ENCODE measurements around the gene FOXK2. TPM values are rescaled to one million over a fixed set of nuclear protein-coding genes. Genes with fewer than 3 reads are reported as not detected.
A peak's percentile ranks its signal among the peaks of the same experiment; 100 is the strongest.

The FOXK2 gene
- polyA plus RNA-seq (2013, experiment 1 of 2; ENCODE audit: insufficient read length): 35.5 TPM
- 34.0 TPM for polyA plus RNA-seq (2013, experiment 2 of 2; ENCODE audit: insufficient read length)

GRCh38 chr17:82518826-82519810 lies at the start of gene FOXK2:
Gene FOXK2 (plus strand): TSS chr17:82519732. CDS start chr17:82519889, 157 bp downstream.
- DNase-seq: peak; percentile 97

DNA sequence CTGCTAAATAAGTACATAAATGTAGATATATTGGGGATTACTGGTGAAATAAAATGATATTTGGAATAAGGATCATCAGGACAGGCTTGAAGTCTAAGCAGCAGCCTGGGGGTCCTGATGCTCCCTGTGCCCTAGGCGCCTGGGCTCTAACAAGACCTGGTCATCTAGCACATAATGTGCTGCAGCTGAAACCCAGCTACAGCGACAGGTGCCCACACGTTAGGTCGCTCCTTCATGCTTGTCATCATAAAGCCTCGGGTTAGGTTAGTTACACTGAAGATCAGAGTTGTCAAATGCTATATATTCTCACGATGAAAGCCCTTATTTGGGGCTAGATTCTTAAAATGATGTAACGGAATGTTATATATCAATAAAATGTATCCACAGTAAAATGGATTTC lies 49.5 kb upstream of the FOXK2 start:
- no peak for DNase-seq

DNA sequence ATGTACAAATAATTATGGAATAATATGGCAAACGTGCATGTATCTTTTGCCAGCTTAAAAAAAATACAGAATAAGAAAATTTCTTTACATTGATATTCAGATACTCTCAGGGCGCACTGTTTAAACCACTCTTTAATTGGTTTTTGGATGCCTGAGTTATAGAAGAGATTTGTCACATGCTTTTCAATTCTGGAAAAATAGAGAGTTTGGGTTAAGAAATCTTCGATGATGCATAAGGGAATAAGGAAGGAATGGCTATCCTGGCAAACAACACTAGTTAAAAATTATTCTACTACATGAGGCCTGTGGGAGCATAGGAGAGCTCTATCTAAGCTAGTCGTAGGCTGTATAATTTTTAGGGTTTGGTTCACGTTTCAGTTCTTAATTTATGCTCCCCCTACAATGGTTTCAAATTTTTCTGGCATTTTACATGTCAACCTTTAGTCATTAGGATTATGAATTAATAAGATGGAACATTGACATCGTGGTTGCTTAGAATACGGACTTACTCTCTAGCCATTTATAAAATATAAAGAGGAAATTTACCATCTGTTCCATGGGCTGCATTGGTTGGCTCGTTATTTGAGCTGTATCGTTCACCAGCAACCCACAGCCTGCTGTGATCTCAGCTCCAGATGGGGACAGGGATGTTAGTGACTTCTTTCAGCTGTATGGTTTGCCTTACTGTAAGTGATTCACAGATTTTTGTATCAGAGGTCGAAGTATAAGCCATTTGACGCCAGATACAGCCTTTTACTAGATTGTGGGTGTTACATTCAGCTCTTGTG lies 45.1 kb upstream of the FOXK2 start:
- DNase-seq: no peak

- peak; percentile 35 for DNase-seq
These were observed 44.1 kb upstream of the FOXK2 start for GRCh38 chr17:82475458-82475857.

- DNase-seq: no peak
These were observed 41.6 kb upstream of the FOXK2 start for GRCh38 chr17:82477934-82478333.

- DNase-seq: no peak
These were observed 39.9 kb upstream of the FOXK2 start for GRCh38 chr17:82479602-82480001.

GRCh38 chr17:82480318-82480717 lies 39.2 kb upstream of the FOXK2 start:
- DNase-seq: no peak

GRCh38 chr17:82483204-82483660 lies 36.3 kb upstream of the FOXK2 start:
- no peak for DNase-seq

DNA sequence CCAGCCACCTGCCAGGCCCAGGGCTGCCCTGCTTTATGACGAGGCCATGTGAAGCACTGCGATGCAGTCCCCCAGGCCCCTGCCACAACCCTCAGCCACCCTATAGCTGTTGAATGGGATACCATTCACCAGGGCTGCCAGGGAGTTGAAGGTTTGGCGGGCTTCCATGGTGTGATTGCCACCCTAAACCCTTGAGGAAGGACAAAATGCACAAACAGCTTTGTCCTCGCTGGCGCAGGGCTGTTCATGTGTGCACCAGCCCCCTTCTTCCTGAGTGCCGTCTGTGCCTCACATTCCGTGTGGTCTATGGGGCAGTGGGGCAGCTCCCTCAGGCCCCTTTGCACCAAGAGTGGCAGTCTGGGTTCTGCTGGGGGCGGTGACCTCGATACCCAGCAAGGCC lies 35.7 kb upstream of the FOXK2 start:
- DNase-seq: no peak

DNA sequence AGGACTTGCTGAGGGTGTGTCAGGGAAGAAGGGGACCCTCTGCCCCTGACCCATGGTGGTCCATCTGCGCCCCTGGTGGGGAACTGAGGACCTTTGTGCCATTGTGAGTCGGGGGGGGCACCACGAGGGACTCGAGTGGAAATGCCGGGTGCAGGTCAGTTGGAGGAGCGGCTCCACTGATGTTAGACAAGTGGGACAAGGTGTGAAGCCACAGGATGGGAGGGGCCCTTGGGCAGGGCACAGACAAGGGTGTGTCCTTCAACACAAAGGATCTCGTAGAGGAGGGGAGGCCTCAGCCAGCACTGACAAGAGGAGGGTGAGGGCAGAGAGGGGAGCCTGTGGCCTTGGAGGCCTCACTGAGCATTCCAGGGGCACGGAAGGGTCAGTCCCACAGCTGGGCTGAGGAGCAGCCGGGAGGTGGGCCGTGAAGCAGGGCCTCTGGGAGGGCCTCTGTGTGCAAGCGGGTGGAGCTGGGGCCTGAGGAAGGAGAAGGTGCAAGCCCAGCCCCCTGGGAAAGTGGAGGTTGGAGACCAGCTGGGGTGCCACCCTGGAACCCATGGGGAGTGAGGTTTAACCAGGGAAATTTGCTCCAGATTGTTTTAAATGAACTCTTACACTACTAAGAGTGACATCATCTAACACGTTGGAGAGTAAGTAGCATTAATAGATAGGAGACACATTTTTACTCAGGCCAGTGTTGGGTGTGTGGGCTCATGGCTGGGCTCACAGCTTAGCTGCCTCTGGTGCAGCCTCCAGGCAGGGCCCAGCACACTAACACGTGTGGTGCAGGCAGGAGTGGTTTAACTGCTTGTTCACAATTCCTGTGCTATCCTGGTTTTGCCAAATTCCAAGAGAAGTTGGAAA lies 33.1 kb upstream of the FOXK2 start:
- DNase-seq: no peak

- DNase-seq: no peak
These were observed 31.6 kb upstream of the FOXK2 start for GRCh38 chr17:82487910-82488309.

DNA sequence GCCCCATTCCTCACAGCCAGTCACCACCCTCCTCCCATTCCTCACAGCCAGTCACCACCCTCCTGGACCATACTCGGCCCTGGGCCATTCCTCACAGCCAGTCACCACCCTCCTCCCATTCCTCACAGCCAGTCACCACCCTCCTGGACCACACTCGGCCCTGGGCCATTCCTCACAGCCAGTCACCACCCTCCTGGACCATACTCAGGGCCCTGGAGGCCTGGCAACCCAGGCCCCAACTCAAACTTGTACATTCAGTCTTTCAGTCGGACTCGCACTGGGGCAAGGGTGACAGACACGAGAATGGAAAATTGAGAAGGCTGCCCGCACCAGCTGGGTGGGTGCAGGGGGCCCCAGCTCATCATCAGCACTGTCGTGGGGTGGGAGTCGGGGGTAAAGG lies 30.4 kb upstream of the FOXK2 start:
- peak; percentile 49 for DNase-seq

- no peak for DNase-seq
These were observed 29.6 kb upstream of the FOXK2 start for GRCh38 chr17:82489851-82490511.

DNA sequence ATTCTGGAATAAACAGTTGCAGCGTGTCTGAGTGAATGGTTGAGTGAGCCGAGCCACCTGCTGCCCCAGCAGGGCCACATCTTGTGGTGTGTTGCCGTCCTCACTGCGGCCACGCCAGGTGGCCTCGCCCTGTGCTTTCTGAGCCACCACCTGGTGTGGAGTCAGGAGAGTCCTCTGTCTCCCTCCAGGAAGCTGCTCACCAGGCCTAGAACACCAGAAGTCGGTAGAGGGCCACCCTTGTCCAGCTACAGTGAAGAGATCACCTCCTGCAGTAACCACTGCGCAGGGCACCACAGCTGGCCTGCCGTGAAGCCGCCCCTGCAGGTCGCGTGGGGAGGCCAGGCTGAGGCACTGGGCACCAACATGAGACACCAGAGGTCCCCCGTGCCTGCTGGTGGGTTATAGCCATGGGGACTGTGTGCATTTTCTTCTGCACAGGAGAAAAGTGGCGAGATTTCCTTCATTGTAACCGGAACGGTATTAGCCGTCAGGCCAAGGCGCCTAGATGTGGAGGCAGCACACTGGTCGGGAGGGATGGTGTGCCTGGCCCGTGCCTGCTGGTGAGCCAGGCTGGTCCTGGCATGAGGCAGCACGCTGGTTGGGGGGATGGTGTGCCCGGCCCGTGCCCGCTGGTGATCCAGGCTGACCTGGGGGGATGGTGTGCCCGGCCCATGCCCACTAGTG lies 28.9 kb upstream of the FOXK2 start:
- DNase-seq: no peak

GRCh38 chr17:82491196-82491530 lies 28.4 kb upstream of the FOXK2 start:
- no peak for DNase-seq

DNA sequence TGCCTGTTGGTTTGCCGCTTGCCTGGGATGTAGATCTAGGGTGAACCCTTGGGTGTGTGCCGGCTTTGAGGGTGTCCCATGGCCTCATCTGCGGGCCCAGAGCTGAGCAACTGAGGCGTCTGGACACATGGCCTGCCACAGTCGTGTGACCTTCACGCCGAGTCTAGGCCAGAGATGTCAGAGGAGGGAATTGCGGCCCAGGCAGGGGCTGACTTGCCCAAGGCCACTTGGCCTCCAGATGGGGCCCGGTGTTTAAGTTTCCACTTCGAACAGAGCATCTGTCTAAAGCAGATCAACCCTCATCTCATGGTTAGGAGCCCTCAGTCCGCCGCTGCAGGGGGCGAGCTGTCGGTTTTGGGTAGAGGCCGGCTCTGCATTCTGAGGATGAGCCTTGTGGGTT lies 28.0 kb upstream of the FOXK2 start:
- DNase-seq: no peak

- DNase-seq: peak; percentile 55
These were observed 26.8 kb upstream of the FOXK2 start for GRCh38 chr17:82492643-82493225.

GRCh38 chr17:82493226-82493781 lies 26.2 kb upstream of the FOXK2 start:
- DNase-seq: no peak

DNA sequence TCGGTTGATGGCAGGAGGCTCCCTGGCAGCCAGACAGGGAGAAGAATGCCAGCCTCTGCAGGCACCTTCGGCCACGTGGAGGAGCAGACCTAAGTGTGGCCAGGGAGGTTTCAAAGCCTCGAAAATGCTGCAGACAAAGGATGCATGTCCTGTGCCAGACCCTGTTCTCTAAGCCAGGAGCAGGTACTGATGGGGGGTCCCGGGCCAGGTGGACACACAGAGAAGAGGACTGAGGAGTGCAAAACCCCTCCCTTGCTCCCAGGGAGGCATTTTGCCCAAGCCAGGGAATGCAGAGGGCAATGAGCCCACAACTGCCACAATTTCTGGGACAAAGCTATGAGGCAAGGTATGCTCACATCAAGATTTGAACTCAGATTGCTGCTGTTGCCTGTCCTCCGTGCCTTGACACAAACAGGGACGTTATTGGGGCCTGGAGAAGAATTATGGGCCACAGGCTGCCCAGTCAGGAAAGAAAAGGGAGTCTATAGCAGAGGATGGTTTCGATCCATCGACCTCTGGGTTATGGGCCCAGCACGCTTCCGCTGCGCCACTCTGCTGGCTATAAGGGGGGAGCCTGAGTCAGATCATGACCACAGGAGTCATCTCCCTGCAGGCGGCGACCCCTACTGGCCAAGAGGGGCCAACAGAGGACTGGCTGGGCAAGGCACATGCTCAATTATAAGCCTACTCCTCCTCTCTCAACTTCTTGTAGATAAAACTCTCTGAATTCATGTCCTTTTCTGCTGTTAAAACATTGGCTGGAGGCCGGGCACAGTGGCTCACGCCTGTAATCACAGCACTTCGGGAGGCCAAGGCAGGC lies 25.1 kb upstream of the FOXK2 start:
- DNase-seq: peak; percentile 99

Data from fibroblast of skin of scalp (primary cell).